Stomach (tissue), 4 donors: ENCODE measurements around the gene SORCS1.

Experiments used
- EP300 ChIP-seq: sonication (generic); formaldehyde crosslinking; IDR thresholded peaks from one replicate; pipeline ENCODE4 v1.6.1; 2017; ENCODE audit warnings: antibody characterized with exemption
- POLR2A ChIP-seq, 4 donors: fragments of 450-650 bp; IDR thresholded peaks; one replicate each; pipeline ENCODE4 v1.6.1; 2016; ENCODE audit warnings: antibody characterized with exemption in 4 of 4, control low read depth in 2 of 4, mild to moderate bottlenecking in 1 of 4, moderate library complexity in 1 of 4
- TF ChIP-seq, protein P1 (sequence below), 7 experiments: fragments of 450-650 bp in 4 of 7; fragments of 200-600 bp in 3 of 7; sonication (generic) in 3 of 7; IDR thresholded peaks; one replicate each; pipeline ENCODE4 v1.5.1; 2016 to 2019; ENCODE audit warnings: antibody characterized with exemption in 7 of 7, control low read depth in 2 of 7, mild to moderate bottlenecking in 1 of 7

DNA sequence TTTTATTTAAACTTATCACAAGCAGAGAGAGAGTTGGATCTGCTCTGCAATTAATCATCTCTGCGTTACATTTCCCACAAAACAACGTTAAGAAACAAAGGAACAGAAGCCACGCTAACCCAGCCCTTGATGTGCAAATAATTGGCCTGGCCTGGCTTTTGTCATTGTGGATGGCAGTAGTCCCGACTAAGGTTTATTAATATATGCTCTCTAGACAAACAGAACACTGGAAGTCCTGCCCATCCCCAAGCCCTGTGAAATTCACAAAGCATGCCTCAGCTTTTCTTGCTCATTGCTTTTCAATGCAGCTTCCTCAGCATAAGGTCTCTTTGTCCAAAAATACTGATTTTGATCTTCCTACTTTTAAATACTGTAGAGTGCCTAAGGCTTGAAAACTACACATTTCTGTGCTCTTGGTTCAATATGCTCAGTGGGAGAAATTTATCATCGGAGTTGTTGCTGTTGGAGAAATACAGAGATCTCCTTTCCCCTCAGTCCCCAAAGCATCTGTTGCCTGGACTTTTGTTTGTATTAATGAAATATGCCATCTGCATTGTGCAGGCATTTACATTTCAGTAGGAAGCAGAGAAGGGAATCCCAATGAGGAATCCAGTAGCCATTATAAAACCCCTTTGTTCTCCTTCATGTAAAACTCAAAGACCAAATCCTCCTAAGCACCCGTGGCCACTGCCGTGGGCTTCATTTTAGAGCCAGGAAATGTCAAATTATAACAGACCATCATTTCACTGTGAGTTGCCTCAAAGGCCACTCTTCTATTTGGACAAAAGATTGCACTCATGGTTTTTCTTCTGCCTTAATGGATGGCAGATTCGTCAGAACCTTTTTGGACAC, 61.1 kb downstream of the SORCS1 start:
- TF ChIP-seq POLR2A (IDR thresholded peaks at IDR 0.05), result no peak
- TF ChIP-seq, protein P1, sequence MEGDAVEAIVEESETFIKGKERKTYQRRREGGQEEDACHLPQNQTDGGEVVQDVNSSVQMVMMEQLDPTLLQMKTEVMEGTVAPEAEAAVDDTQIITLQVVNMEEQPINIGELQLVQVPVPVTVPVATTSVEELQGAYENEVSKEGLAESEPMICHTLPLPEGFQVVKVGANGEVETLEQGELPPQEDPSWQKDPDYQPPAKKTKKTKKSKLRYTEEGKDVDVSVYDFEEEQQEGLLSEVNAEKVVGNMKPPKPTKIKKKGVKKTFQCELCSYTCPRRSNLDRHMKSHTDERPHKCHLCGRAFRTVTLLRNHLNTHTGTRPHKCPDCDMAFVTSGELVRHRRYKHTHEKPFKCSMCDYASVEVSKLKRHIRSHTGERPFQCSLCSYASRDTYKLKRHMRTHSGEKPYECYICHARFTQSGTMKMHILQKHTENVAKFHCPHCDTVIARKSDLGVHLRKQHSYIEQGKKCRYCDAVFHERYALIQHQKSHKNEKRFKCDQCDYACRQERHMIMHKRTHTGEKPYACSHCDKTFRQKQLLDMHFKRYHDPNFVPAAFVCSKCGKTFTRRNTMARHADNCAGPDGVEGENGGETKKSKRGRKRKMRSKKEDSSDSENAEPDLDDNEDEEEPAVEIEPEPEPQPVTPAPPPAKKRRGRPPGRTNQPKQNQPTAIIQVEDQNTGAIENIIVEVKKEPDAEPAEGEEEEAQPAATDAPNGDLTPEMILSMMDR (IDR thresholded peaks at IDR 0.05), result no peak
- no peak for TF ChIP-seq EP300
